GM12873 (cell line): ENCODE data around the gene ELOVL7.

Source experiments
- TF ChIP-seq, protein P1 (sequence below): IDR thresholded peaks from 2 replicates; pipeline ENCODE4 v1.5.1; 2012; ENCODE audit warnings: low read depth, mild to moderate bottlenecking, moderate library complexity, low read length, control low read depth; ENCODE audit not compliant: insufficient read depth; ENCODE audit errors: missing control alignments

ELOVL7 gene

DNA sequence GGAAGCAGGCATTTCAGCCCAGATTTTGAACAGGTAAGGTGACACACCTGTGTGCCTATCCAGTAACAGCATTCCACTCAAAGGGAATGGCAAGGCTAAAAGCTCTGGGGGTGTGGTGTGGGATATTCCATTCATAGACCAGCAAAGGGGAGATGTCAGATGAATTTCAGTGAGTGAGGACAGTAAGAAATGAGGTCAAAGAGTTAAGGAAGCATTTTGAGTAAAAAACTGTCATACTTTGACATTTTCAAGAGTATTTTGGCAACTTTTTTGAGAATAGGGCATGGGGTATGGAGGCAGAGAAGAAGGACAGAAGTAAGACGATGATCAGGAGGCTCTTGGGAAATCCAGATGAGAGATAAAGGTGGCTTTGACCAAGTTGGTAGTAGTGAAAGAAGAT lies 2.2 kb upstream of the ELOVL7 start:
- TF ChIP-seq, protein P1, sequence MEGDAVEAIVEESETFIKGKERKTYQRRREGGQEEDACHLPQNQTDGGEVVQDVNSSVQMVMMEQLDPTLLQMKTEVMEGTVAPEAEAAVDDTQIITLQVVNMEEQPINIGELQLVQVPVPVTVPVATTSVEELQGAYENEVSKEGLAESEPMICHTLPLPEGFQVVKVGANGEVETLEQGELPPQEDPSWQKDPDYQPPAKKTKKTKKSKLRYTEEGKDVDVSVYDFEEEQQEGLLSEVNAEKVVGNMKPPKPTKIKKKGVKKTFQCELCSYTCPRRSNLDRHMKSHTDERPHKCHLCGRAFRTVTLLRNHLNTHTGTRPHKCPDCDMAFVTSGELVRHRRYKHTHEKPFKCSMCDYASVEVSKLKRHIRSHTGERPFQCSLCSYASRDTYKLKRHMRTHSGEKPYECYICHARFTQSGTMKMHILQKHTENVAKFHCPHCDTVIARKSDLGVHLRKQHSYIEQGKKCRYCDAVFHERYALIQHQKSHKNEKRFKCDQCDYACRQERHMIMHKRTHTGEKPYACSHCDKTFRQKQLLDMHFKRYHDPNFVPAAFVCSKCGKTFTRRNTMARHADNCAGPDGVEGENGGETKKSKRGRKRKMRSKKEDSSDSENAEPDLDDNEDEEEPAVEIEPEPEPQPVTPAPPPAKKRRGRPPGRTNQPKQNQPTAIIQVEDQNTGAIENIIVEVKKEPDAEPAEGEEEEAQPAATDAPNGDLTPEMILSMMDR: no peak

DNA sequence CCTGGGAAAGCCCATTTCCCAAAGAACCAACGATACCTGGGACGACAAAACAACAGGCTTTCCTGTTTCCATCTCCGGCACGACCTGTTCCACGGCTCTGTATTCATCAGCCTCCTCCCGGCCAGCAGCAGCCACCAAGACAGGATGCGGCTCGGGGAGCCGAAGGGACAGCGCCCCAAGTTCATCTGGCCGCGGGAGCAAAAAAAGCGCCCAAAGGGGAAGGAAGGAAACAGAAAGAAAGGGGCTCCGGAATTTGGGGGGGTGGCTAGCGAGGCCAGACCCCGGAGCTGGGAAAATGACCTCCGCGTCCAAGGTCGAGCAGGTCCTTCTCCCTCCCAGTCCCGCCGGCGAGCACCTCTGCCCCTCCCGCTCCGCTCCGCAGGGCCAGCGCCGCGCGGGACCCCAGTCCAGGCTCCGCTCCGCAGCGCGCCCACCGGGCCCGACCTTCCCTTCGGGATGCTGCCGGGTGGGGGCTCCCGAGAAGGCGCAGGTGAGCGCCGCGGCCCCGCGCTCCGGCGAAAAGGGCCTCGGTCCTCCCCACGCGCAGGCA lies 608 bp downstream of the ELOVL7 start:
- TF ChIP-seq, protein P1: no peak

DNA sequence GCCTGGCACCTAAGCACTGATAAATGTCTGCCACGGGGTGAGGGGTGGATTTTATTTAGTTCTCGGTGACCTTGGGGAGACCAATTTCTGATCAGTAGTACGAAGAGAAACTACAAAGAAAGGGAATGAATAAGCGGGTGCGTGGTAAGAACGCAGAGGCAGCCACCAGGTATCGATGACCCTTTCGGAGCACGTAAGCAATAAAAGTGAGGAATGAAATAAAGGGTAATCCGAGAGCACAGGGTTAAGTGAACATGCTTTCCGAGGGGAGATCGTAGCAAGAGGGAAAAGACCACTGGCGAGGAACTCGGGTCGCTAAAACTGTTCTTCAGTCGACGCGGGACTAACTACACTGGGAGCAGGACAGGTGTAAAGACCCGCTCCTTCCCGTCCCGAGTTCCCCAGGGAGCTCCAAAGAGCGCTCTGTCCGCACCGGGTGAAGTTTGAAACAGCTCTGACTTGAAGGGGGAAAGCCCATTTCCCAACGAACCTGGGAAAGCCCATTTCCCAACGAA lies 1.1 kb downstream of the ELOVL7 start:
- TF ChIP-seq, protein P1: no peak

DNA sequence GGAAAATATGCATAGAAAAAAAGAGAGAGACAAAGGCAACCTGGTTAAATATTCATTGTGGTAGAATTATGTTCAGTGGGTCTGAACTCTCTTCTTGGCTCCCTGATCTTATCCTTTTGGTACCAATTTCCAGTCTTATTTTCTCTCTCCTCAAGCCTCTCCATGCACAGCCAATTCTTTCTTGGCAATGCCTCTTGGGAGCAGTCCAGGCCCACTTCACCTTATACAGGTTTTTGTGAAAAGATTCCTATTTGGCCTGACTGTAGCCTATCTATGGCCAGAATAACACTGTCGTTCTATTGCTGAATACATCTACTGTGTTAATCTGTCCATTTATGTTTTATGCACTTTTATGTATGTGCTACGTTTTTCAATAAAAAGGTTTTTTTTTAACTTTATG lies 2.7 kb downstream of the ELOVL7 start:
- TF ChIP-seq, protein P1: no peak

DNA sequence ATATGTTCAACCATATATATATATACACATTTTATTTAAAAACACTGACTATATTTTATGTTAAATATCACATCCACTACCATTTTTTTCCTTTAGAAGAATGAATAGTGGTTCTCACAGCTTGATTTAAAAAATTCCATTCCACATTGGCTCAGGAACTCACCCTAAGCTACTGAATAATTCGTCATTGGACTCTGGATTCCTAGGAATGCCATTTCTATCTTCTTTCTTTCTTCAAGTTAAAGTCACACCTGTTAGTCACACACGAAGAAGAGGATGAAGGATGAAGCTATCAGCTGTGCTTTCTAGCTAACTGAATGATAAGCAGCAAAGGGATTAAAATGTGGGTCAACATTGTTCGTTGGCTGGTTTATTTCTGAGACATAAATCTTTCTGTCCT lies 7.9 kb downstream of the ELOVL7 start:
- TF ChIP-seq, protein P1: no peak

DNA sequence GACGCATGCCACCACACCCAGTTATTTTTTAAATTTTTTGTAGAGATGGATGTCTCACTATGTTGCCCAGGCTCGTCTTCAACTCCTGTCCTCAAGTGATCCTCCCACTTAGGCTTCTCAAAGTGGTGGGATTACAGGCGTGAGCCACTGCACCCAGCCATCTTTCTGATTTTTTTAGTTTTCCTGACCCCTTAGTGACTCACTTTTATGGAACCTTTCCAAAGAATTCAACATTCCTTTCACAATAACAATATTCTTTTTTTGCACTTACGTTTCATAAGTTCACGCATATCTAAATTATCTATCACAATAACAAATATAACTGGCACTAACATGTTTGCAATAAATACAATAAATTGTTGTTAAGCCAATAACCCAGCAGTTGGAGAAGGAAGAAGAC lies 8.5 kb downstream of the ELOVL7 start:
- TF ChIP-seq, protein P1: no peak

DNA sequence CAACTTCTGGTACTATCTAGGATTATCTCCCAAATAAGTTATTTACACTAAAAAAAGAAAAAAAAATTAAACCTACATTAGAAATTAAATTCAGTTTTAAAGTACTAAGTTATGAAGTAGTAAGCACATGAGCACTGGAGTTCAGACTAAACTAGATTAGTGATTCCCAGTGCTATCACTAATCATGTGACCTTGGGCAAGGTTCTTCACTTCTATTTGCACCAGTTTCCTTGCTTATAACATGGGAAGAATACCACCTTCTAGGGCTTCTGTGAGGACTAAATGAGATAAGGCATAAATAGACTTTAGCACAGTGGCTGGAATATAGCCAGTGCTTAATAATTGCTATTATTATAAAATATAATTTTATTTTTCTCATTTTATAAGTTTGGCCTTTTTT lies 10.5 kb downstream of the ELOVL7 start:
- TF ChIP-seq, protein P1: no peak
